KG1 (cell line): ENCODE data around the gene PSMB9.
"Not testable (repeated sequence)": the region's sequence is repeated elsewhere in the genome, so short reads cannot be mapped to it uniquely, and the experiment has no call there.

ENCODE experiments used
- DNase-seq: peaks from one replicate; lab custom pipeline; 2025; lab: John Stamatoyannopoulos, UW

PSMB9 gene

GRCh38 chr6:32853541-32854375 lies at the start of gene PSMB9, which contains the start of gene TAP1:
Gene PSMB9, plus strand, starts transcription at chr6:32854192. Its CDS starts 38 bp downstream, at chr6:32854230.
Gene TAP1, minus strand, starts transcription at chr6:32853704. Its CDS starts 68 bp downstream, at chr6:32853636.
- DNase-seq: peak; percentile 95

GRCh38 chr6:32805404-32805803 lies 48.6 kb upstream of the PSMB9 start:
- DNase-seq: not testable (repeated sequence)

GRCh38 chr6:32807020-32807580 lies 46.9 kb upstream of the PSMB9 start:
- DNase-seq: no peak

- DNase-seq: no peak
Measured at GRCh38 chr6:32809171-32809570, 44.8 kb upstream of the PSMB9 start.

GRCh38 chr6:32814145-32814544 lies 39.8 kb upstream of the PSMB9 start:
- DNase-seq: no peak

GRCh38 chr6:32815115-32815514 lies 38.9 kb upstream of the PSMB9 start:
- no peak for DNase-seq

GRCh38 chr6:32815996-32816395 lies 38.0 kb upstream of the PSMB9 start:
- DNase-seq: no peak

- DNase-seq: no peak
Measured at GRCh38 chr6:32816746-32817204, 37.2 kb upstream of the PSMB9 start, which contains the start of gene HLA-DOB. Gene HLA-DOB, minus strand, starts transcription at chr6:32817002. Its CDS starts 51 bp downstream, at chr6:32816951.

GRCh38 chr6:32818867-32819266 lies 35.1 kb upstream of the PSMB9 start:
- no peak for DNase-seq

GRCh38 chr6:32819729-32820128 lies 34.3 kb upstream of the PSMB9 start:
- no peak for DNase-seq

GRCh38 chr6:32825966-32826365 lies 28.0 kb upstream of the PSMB9 start:
- no peak for DNase-seq

GRCh38 chr6:32827025-32827424 lies 27.0 kb upstream of the PSMB9 start:
- no peak for DNase-seq

GRCh38 chr6:32829495-32829894 lies 24.5 kb upstream of the PSMB9 start:
- no peak for DNase-seq

GRCh38 chr6:32830017-32830416 lies 24.0 kb upstream of the PSMB9 start:
- DNase-seq: no peak

GRCh38 chr6:32830936-32831335 lies 23.1 kb upstream of the PSMB9 start:
- DNase-seq: no peak

GRCh38 chr6:32832535-32832934 lies 21.5 kb upstream of the PSMB9 start:
- DNase-seq: no peak

- no peak for DNase-seq
Measured at GRCh38 chr6:32833664-32834063, 20.3 kb upstream of the PSMB9 start.

GRCh38 chr6:32835167-32835893 lies 18.7 kb upstream of the PSMB9 start:
- DNase-seq: no peak

- no peak for DNase-seq
Measured at GRCh38 chr6:32836873-32837272, 17.1 kb upstream of the PSMB9 start.

- DNase-seq: no peak
Measured at GRCh38 chr6:32837651-32838113, 16.3 kb upstream of the PSMB9 start.

- peak; percentile 97 for DNase-seq
Measured at GRCh38 chr6:32838114-32838958, 15.7 kb upstream of the PSMB9 start, which contains the start of gene TAP2. Gene TAP2, minus strand, starts transcription at chr6:32838739. Its CDS starts 506 bp downstream, at chr6:32838233.
